Trophoblast cell (in vitro differentiated cells and primary cell): ENCODE measurements around the gene PRPF6.

ENCODE experiments used
- DNase-seq, 2 donors: peaks; one replicate each; pipeline ENCODE4 v3.0.0-alpha.2; 2016
- H2AFZ ChIP-seq: 2 replicates; pipeline ENCODE4 v1.6.1; 2013; ENCODE audit warnings: low read length, moderate library complexity, mild to moderate bottlenecking; ENCODE audit not compliant: insufficient read depth, poor library complexity
- H2AK5ac ChIP-seq: 2 replicates; pipeline ENCODE4 v1.6.1; 2013; ENCODE audit warnings: mild to moderate bottlenecking, low read length
- H2BK120ac ChIP-seq: 2 replicates; pipeline ENCODE4 v1.6.1; 2013; ENCODE audit warnings: low read length, mild to moderate bottlenecking, moderate library complexity; ENCODE audit not compliant: insufficient read depth, poor library complexity
- H2BK12ac ChIP-seq: 2 replicates; pipeline ENCODE4 v1.6.1; 2013; ENCODE audit warnings: mild to moderate bottlenecking, low read length, moderate library complexity
- H2BK5ac ChIP-seq: 2 replicates; pipeline ENCODE4 v1.6.1; 2013; ENCODE audit warnings: low read length, low read depth, moderate library complexity, mild to moderate bottlenecking; ENCODE audit not compliant: poor library complexity
- H3K14ac ChIP-seq: 2 replicates; pipeline ENCODE4 v1.6.1; 2013; ENCODE audit warnings: mild to moderate bottlenecking, low read length
- H3K18ac ChIP-seq: 2 replicates; pipeline ENCODE4 v1.6.1; 2013; ENCODE audit warnings: mild to moderate bottlenecking, low read length
- H3K23ac ChIP-seq: 2 replicates; pipeline ENCODE4 v1.6.1; 2013; ENCODE audit warnings: low read length
- H3K27ac ChIP-seq: 2 replicates; pipeline ENCODE4 v1.5.1; 2013; ENCODE audit warnings: low read depth, mild to moderate bottlenecking, inconsistent platforms, low read length, moderate library complexity
- H3K27me3 ChIP-seq: 2 replicates; pipeline ENCODE4 v1.6.1; 2013; ENCODE audit warnings: inconsistent platforms, mild to moderate bottlenecking, low read length, moderate library complexity; ENCODE audit not compliant: insufficient read depth
- H3K36me3 ChIP-seq, 2 experiments: 1 replicate in 1 of 2; 2 replicates in 1 of 2; pipeline ENCODE4 v1.6.1; 2013; ENCODE audit warnings: low read length in 2 of 2, mild to moderate bottlenecking in 2 of 2, moderate library complexity in 1 of 2; ENCODE audit not compliant: insufficient read depth in 2 of 2, control insufficient read depth in 1 of 2
- H3K4ac ChIP-seq: 2 replicates; pipeline ENCODE4 v1.6.1; 2013; ENCODE audit warnings: low read depth, mild to moderate bottlenecking, low read length, moderate library complexity
- H3K4me1 ChIP-seq, 2 experiments: 1 replicate in 1 of 2; 2 replicates in 1 of 2; pipeline ENCODE4 v1.6.1; 2013; ENCODE audit warnings: low read length in 2 of 2, mild to moderate bottlenecking in 2 of 2, moderate library complexity in 1 of 2; ENCODE audit not compliant: insufficient read depth in 2 of 2, control insufficient read depth in 1 of 2
- H3K4me2 ChIP-seq: 2 replicates; pipeline ENCODE4 v1.6.1; 2013; ENCODE audit warnings: inconsistent platforms, mild to moderate bottlenecking, low read length, moderate library complexity
- H3K4me3 ChIP-seq: 2 replicates; pipeline ENCODE4 v1.5.1; 2013; ENCODE audit warnings: mild to moderate bottlenecking, low read depth, low read length, inconsistent platforms
- H3K79me1 ChIP-seq: one replicate; pipeline ENCODE4 v1.6.1; 2013; ENCODE audit warnings: low read length
- H3K79me2 ChIP-seq: 2 replicates; pipeline ENCODE4 v1.6.1; 2013; ENCODE audit warnings: low read length, mild to moderate bottlenecking; ENCODE audit not compliant: control insufficient read depth, insufficient read depth, poor library complexity
- H3K9ac ChIP-seq: 2 replicates; pipeline ENCODE4 v1.6.1; 2013; ENCODE audit warnings: mild to moderate bottlenecking, low read length
- H3K9me3 ChIP-seq: 2 replicates; pipeline ENCODE4 v1.6.1; 2013; ENCODE audit warnings: low read depth, mild to moderate bottlenecking, control low read depth, inconsistent platforms, low read length; ENCODE audit not compliant: insufficient read depth
- H4K12ac ChIP-seq: 2 replicates; pipeline ENCODE4 v1.6.1; 2013; ENCODE audit warnings: low read depth, mild to moderate bottlenecking, low read length, moderate library complexity
- H4K8ac ChIP-seq: 2 replicates; pipeline ENCODE4 v1.6.1; 2013; ENCODE audit warnings: low read depth, mild to moderate bottlenecking, low read length, moderate library complexity
- H4K91ac ChIP-seq: one replicate; pipeline ENCODE4 v1.6.1; 2013; ENCODE audit warnings: low read depth, mild to moderate bottlenecking, low read length, moderate library complexity
- WGBS: extraction: QIAGEN DNeasy Blood & Tissue Kit; methylation state at CpG from one replicate; pipeline ENCODE4 v1.1.7; 2013; ENCODE audit warnings: missing lambda C conversion rate; ENCODE audit not compliant: insufficient read length, insufficient coverage; ENCODE audit errors: extremely low coverage; 5-methylcytosine and 5-hydroxymethylcytosine counted together

The PRPF6 gene

GRCh38 chr20:64023361-64024140 is 42.6 kb downstream of the PRPF6 start:
- peaks cover 4% of the 10 kb centered on the region for H3K79me1 ChIP-seq
- no peak overlapping the region for H3K23ac ChIP-seq
- H3K4ac ChIP-seq = no peak overlapping the region
- no peak overlapping the region for H3K4me2 ChIP-seq
- H3K14ac ChIP-seq = no peak overlapping the region
- no peak overlapping the region for H3K4me3 ChIP-seq
- WGBS = no CpG with 5 or more reads among the region's 15 CpGs
- H3K4me1 ChIP-seq = peaks cover 11 to 18% of the 10 kb centered on the region in 2 experiments
- no peak overlapping the region for H4K12ac ChIP-seq
- no peak overlapping the region for H4K91ac ChIP-seq
- no peak overlapping the region for H2BK120ac ChIP-seq
- H3K9ac ChIP-seq = no peak overlapping the region
- H3K18ac ChIP-seq = no peak overlapping the region
- no peaks in the 10 kb centered on the region for H3K27me3 ChIP-seq
- peaks cover 8% of the 10 kb centered on the region for H3K9me3 ChIP-seq
- H3K79me2 ChIP-seq = peaks cover 1% of the 10 kb centered on the region
- peaks cover 68 to 84% of the 10 kb centered on the region in 2 experiments for H3K36me3 ChIP-seq
- H2AK5ac ChIP-seq = no peak overlapping the region
- no peak overlapping the region for H2AFZ ChIP-seq
- no peak overlapping the region for H2BK5ac ChIP-seq
- no peak overlapping the region for H2BK12ac ChIP-seq
- no peak overlapping the region for H4K8ac ChIP-seq
- no peak overlapping the region for H3K27ac ChIP-seq
- DNase-seq = no peak

GRCh38 chr20:64024141-64024990 is 43.4 kb downstream of the PRPF6 start:
- H3K27ac ChIP-seq = no peak overlapping the region
- H4K12ac ChIP-seq = no peak overlapping the region
- no peak overlapping the region for H3K4me3 ChIP-seq
- no peak overlapping the region for H2BK12ac ChIP-seq
- H3K79me1 ChIP-seq = peaks cover 4% of the 10 kb centered on the region
- DNase-seq = no peak
- H3K79me2 ChIP-seq = peaks cover 1% of the 10 kb centered on the region
- H3K4me2 ChIP-seq = no peak overlapping the region
- no peak overlapping the region for H4K91ac ChIP-seq
- H3K4me1 ChIP-seq = peaks cover 11 to 21% of the 10 kb centered on the region in 2 experiments
- no peak overlapping the region for H4K8ac ChIP-seq
- no peak overlapping the region for H2BK5ac ChIP-seq
- no peak overlapping the region for H2BK120ac ChIP-seq
- no peak overlapping the region for H3K23ac ChIP-seq
- H2AFZ ChIP-seq = no peak overlapping the region
- H3K14ac ChIP-seq = no peak overlapping the region
- H3K9me3 ChIP-seq = peaks cover 6% of the 10 kb centered on the region
- H3K9ac ChIP-seq = no peak overlapping the region
- H3K27me3 ChIP-seq = no peaks in the 10 kb centered on the region
- no CpG with 5 or more reads among the region's 17 CpGs for WGBS
- no peak overlapping the region for H3K4ac ChIP-seq
- H3K18ac ChIP-seq = no peak overlapping the region
- H3K36me3 ChIP-seq = peaks cover 69 to 83% of the 10 kb centered on the region in 2 experiments
- no peak overlapping the region for H2AK5ac ChIP-seq

DNA sequence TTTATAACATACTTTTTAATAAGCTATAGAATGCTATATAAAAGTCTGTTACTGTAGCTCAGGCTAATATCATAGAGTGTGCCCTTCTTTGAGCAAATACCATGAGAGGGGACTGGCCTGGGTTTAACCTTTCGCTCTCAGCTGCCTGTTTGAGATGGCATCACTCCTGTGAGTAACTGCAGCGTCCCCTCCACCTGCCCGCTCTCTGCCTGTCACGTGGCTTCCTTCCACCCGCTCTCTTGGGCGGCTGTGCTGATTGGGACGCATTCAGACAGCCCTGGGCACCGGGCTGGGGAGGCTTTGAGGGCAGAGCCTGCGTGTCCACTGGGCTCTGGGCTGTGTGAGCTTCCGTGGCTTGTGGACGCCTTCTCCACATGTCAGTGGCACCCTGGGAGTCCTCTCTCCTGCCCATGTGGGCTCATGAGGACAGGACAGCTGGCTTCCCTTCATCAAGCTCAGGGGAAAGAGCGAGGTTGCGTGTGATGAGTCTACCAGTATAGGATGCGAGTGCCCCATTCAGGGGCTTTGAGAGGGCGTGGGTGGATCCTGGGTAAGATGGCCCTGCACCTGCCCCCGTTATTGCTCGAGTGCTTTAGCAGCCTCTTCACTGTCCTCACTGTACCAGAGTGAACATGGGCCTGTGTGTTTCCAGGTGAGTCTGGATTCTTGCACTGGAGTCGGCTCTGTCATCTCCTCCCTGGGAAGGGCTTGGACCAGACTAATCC is 44.3 kb downstream of the PRPF6 start:
- H3K9ac ChIP-seq = no peak overlapping the region
- no peak overlapping the region for H3K4ac ChIP-seq
- no CpG with 5 or more reads among the region's 18 CpGs for WGBS
- H3K4me3 ChIP-seq = no peak overlapping the region
- H3K4me1 ChIP-seq = peaks cover 11 to 19% of the 10 kb centered on the region in 2 experiments
- no peak overlapping the region for H4K91ac ChIP-seq
- H3K27me3 ChIP-seq = no peaks in the 10 kb centered on the region
- no peak overlapping the region for H2AK5ac ChIP-seq
- H3K9me3 ChIP-seq = peaks cover 6% of the 10 kb centered on the region
- no peak overlapping the region for H3K4me2 ChIP-seq
- no peak overlapping the region for H2BK12ac ChIP-seq
- H3K14ac ChIP-seq = no peak overlapping the region
- H3K18ac ChIP-seq = no peak overlapping the region
- no peak overlapping the region for H4K12ac ChIP-seq
- no peak overlapping the region for H3K23ac ChIP-seq
- DNase-seq = no peak
- no peak overlapping the region for H4K8ac ChIP-seq
- no peak overlapping the region for H2BK120ac ChIP-seq
- H3K27ac ChIP-seq = no peak overlapping the region
- no peak overlapping the region for H2AFZ ChIP-seq
- peaks cover 1% of the 10 kb centered on the region for H3K79me2 ChIP-seq
- H2BK5ac ChIP-seq = no peak overlapping the region
- peaks cover 73 to 85% of the 10 kb centered on the region in 2 experiments for H3K36me3 ChIP-seq
- H3K79me1 ChIP-seq = peaks cover 4% of the 10 kb centered on the region

DNA sequence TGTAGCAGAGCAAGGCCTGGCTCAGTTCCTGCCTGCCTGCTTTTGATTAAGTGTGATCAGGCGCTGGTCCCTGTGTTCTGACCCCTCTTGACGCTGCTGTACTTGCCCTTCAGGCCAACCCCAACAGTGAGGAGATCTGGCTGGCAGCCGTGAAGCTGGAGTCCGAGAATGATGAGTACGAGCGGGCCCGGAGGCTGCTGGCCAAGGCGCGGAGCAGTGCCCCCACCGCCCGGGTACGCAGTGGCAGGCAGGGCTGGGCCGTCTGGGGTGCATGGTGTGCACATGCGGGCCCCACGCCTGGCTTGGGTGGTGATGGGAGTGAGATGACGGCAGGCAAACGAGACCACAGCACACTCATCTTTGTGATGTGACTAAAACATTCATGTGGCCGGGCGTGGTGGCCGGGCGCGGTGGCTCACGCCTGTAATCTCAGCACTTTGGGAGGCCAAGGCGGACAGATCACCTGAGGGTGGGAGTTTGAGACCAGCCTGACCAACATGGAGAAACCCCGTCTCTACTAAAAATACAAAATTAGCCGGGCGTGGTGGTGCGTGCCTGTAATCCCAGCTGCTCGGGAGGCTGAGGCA is 45.0 kb downstream of the PRPF6 start:
- Histone ChIP-seq H3K4me3 (no peak overlapping the region), H2AFZ (no peak overlapping the region), H2BK12ac (no peak overlapping the region), H2BK5ac (no peak overlapping the region), H3K14ac (no peak overlapping the region), H3K9me3 (peaks cover 6% of the 10 kb centered on the region), H3K27me3 (no peaks in the 10 kb centered on the region), H4K8ac (no peak overlapping the region), H3K18ac (no peak overlapping the region), H3K9ac (no peak overlapping the region), H3K4me2 (no peak overlapping the region), H3K4me1 (peaks cover 11 to 19% of the 10 kb centered on the region in 2 experiments), H2BK120ac (no peak overlapping the region), H3K79me1 (peaks cover 4% of the 10 kb centered on the region), H3K79me2 (peaks cover 1% of the 10 kb centered on the region), H4K91ac (no peak overlapping the region), H4K12ac (no peak overlapping the region), H3K36me3 (peaks cover 77 to 89% of the 10 kb centered on the region in 2 experiments), H3K4ac (no peak overlapping the region), H3K27ac (no peak overlapping the region), H2AK5ac (no peak overlapping the region), H3K23ac (no peak overlapping the region)
- no peak for DNase-seq
- WGBS = no CpG with 5 or more reads among the region's 29 CpGs
